GM21515 (cell line): Measurements from ENCODE around the gene RAP1GAP2.

Experiments used
- ATAC-seq: cut with Tn5 transposase; IDR thresholded peaks from one replicate; pipeline ENCODE4 v1.9.1; 2021; ENCODE audit not compliant: unreplicated experiment

The RAP1GAP2 gene

GRCh38 chr17:2940352-2940751, 144.1 kb downstream of the RAP1GAP2 start:
- no peak for ATAC-seq

DNA sequence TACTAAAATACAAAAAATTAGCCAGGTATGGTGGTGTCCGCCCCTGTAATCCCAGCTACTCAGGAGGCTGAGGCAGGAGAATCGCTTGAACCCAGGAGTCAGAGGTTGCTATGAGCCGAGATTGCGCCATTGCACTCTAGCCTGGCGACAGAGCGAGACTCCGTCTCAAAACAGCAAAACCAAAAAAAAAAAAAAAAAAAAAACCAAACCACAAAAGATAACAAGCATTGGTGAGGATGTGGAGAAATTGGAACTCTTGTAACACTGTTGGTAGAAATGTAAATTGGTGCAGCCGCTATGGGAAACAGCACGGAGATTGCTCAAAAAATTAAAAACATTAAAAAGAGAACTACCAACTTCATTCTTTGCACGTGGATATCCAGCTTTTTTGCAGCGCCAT, 147.7 kb downstream of the RAP1GAP2 start:
- no peak for ATAC-seq

- ATAC-seq = no peak
Observed at GRCh38 chr17:2945299-2945698, 149.1 kb downstream of the RAP1GAP2 start.

GRCh38 chr17:2946144-2946543, 149.9 kb downstream of the RAP1GAP2 start:
- no peak for ATAC-seq

GRCh38 chr17:2947588-2947950, 151.3 kb downstream of the RAP1GAP2 start:
- ATAC-seq = no peak

- ATAC-seq = no peak
Observed at GRCh38 chr17:2947996-2948550, 151.8 kb downstream of the RAP1GAP2 start.

DNA sequence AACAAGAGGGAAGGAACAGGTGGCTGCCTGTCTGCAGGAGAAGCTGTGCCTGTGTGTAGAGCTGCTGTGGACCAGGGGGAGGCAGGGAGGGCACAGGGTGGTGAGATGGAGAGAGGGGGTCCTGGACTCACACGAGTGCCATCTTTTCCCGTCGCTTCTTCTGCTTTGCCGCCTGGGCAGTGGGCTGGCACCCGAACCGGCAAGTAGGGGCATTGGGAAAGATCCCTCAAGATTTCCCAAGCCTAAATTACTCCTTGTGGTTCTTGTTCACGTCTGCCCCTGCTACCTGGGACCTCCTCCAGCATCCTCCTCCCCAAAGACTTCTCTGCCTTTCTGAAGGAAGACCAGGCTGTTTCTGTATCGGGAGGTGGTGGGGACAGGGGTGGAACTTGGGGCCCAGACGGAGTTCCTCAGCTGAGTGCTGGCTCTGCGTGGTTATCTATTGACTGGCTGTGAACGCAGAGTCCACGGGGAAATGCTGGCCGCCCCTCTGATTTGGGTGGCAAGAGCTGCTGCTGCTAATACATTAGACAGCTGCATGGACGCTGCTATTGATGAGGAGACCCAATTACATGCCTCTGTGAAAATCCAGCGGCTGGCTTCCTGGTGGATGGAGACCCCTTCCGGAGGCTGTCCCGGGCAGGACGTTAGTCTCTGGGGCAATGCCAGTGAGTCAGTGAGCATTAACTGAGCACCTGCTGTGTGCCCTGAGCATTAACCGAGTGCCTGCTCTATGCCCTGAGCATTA, 152.7 kb downstream of the RAP1GAP2 start:
- no peak for ATAC-seq

GRCh38 chr17:2949469-2950044, 153.3 kb downstream of the RAP1GAP2 start:
- no peak for ATAC-seq

DNA sequence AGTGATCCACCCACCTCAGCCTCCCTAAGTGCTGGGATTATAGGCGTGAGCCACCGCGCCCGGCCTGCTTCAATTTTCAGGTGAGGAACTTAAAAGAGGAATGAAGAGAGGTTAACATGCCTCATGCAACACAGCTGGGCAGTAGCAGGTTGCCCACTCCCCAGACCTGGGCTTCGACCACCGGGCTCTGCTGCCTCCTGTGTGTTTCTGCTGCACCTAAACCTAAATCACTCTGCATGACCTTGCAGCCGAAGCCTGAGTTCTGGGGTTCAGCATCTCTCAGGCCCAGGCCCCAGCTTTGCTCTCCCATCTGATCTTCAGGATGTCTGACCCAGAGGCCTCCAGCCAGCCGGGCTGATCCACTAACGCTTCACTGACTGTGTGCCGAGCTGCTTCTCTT, 154.6 kb downstream of the RAP1GAP2 start:
- no peak for ATAC-seq

DNA sequence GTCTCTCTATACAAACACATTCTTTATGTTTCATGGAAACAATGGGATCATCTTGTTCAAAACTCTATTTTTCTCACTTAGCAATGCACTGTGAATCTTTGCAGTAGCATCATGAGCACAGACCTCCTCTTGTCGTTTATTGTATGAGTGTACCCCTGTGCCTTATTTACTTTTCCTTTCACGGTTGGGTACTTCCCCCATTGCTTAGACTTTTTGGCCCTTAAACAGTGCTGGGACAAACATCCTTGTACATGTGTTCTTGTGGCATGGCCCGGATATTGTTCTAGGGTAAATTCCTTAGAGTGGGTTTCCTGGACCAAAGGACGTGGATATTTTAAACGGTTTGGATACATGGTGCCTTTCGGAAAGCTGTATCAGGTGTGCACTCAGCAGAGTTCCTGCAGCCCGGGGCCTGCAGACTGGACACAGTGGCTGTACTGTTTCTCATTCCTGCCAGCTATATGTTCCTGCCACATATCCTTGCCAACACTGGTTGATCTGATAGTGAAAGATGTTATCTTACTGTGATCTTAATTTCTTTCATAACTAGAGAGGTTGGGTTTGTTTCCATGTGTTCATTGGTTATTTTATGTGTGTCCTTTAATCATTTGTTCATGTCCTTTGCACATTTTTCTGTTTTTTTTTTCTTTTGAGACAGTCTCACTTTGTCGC, 156.1 kb downstream of the RAP1GAP2 start:
- no peak for ATAC-seq

GRCh38 chr17:2954898-2955445, 158.7 kb downstream of the RAP1GAP2 start:
- no peak for ATAC-seq

DNA sequence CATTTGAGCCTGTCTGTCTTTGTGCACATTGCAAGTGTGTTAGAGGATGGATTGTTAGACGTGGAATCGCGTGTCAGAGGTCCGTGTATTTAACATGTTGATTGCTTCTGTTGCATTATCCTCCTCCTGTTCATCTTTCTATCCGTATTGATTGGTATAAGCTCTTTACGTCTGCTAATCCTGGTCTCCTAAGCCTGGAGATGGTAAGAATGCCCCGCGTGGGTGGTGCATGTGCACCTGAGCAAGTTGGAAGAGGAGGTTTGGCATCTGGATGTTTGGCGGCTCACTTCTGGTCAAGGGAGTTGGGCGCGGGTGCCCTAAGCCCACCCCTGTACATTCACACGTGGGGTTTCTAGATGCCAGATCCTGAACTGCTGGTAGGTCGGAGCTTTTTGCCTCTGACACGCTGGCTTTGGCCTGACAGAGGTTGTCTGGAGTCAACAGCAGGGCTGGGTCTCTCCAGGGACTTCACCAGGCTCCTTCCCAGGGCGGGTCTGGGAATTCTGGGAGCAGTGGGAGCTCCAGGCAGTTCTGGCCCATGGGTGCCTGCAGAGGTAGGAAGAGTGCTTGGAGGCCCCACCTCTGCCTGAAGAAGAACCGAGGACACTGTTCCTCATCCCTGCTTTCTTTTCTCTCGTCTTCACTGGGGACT, 159.8 kb downstream of the RAP1GAP2 start:
- no peak for ATAC-seq

- no peak for ATAC-seq
Observed at GRCh38 chr17:2957631-2958286, 161.5 kb downstream of the RAP1GAP2 start.

DNA sequence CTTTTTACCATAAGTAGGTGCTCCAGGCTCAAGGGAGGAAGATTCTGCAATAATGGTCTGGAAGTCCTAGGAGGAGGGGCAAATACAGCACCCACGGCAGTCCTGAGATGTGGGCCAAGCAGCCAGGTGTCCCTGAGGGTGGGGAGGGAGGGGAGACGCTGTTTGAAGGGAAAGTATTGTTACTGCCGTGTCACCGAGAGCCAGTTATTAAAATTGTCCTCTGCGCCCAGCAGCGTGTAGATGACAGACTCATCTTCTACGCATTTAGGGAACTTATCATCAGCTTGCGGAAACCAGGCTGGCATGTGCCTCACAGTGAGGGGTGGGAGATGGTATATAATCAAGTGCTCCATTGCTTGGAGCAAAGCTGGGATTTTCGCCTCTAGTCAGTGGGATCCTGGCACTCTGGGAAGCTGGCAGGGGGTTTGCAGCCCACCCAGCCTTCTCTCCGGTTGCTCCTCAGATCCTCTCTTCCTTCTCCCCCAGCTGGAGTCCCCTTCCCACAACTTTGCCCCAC, 162.5 kb downstream of the RAP1GAP2 start:
- no peak for ATAC-seq

GRCh38 chr17:2959371-2960130, 163.3 kb downstream of the RAP1GAP2 start:
- ATAC-seq = no peak

GRCh38 chr17:2961446-2961845, 165.2 kb downstream of the RAP1GAP2 start:
- no peak for ATAC-seq

GRCh38 chr17:2962236-2962635, 166.0 kb downstream of the RAP1GAP2 start:
- no peak for ATAC-seq

- ATAC-seq = no peak
Observed at GRCh38 chr17:2962729-2963128, 166.5 kb downstream of the RAP1GAP2 start.

DNA sequence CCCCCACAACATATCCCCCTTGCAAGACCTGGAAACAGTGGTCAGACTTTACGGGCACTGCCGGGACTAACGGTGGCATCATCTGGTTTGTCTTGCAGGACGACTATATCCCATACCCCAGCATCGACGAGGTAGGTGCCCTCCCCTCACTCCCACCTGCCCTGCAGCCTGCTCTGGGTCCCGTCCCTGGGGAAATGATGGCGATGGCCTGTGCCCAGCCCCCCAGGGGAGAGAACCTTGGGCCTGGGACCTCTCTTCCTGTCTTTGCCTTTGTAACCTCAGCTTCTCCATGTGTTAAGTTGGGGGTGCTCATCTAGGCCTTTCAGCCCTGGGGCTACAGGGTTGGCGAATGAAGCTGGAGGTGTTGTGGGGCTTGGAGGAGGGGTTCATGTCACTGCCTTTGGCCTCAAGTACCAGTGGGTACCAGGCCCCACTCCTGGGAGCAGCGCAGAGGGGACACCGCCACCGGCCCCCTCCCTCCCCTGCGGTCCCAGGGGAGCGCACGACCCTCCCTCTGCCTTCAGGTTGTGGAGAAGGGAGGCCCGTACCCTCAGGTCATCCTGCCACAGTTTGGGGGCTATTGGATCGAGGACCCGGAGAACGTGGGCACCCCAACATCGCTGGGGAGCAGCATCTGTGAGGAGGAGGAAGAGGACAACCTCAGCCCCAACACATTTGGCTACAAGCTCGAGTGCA, 167.2 kb downstream of the RAP1GAP2 start:
- no peak for ATAC-seq
